Peyer's patch (tissue), 4 donors: ENCODE results near the gene KPNA6.

ENCODE experiments used
- POLR2A ChIP-seq, 2 donors: fragments of 450-650 bp; IDR thresholded peaks; one replicate each; pipeline ENCODE4 v1.5.1; 2017; ENCODE audit warnings: antibody characterized with exemption in 2 of 2, mild to moderate bottlenecking in 2 of 2, moderate library complexity in 2 of 2
- TF ChIP-seq, protein P1 (sequence below), 6 experiments: fragments of 450-650 bp in 4 of 6; fragments of 200-600 bp in 2 of 6; sonication (generic) in 1 of 6; IDR thresholded peaks; one replicate each; pipeline ENCODE4 v1.5.1; 2017 to 2019; ENCODE audit warnings: antibody characterized with exemption in 6 of 6, mild to moderate bottlenecking in 3 of 6, moderate library complexity in 1 of 6

DNA sequence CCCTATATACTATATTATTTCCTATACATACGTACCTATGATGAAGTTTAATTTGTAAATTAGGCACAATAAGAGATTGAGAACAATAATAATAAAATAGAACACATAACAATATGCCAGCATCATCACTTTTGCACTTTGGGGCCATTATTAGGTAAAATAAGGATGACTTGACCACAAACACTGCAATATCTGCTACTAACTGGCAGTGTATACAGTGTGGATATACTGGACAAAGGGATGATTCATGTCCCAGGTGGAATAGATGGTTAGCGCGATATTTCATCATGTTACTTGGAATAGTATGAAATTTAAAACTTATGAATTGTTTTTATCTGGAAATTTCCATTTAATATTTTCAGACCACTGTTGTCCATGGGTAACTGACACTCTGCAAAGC, 36.2 kb downstream of the KPNA6 start:
- TF ChIP-seq POLR2A (IDR thresholded peaks at IDR 0.05) = no peak
- TF ChIP-seq, protein P1, sequence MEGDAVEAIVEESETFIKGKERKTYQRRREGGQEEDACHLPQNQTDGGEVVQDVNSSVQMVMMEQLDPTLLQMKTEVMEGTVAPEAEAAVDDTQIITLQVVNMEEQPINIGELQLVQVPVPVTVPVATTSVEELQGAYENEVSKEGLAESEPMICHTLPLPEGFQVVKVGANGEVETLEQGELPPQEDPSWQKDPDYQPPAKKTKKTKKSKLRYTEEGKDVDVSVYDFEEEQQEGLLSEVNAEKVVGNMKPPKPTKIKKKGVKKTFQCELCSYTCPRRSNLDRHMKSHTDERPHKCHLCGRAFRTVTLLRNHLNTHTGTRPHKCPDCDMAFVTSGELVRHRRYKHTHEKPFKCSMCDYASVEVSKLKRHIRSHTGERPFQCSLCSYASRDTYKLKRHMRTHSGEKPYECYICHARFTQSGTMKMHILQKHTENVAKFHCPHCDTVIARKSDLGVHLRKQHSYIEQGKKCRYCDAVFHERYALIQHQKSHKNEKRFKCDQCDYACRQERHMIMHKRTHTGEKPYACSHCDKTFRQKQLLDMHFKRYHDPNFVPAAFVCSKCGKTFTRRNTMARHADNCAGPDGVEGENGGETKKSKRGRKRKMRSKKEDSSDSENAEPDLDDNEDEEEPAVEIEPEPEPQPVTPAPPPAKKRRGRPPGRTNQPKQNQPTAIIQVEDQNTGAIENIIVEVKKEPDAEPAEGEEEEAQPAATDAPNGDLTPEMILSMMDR (IDR thresholded peaks at IDR 0.05) = no peak
